HL-60 (cell line): ENCODE measurements around the gene ISG20.

ENCODE experiments used
- CTCF ChIP-seq: IDR thresholded peaks from one replicate; pipeline ENCODE4 v1.5.1; 2011; ENCODE audit warnings: low read length, control low read depth, inconsistent platforms; ENCODE audit not compliant: insufficient read depth
- POLR2AphosphoS5 ChIP-seq: IDR thresholded peaks from 2 replicates; pipeline ENCODE4 v1.6.1; 2012; ENCODE audit warnings: low read depth
- REST ChIP-seq: IDR thresholded peaks from 2 replicates; pipeline ENCODE4 v1.6.1; 2012; ENCODE audit warnings: low read depth; ENCODE audit not compliant: insufficient replicate concordance
- SPI1 ChIP-seq: IDR thresholded peaks from 2 replicates; pipeline ENCODE4 v1.6.1; 2012; ENCODE audit warnings: low read depth, mild to moderate bottlenecking, borderline replicate concordance

GRCh38 chr15:88664151-88664778 is 25.4 kb downstream of the ISG20 start:
- TF ChIP-seq POLR2AphosphoS5 (no peak), CTCF (no peak), SPI1 (no peak), REST (no peak)
